Stimulated activated CD8-positive, alpha-beta memory T cell treated with anti-CD3 and anti-CD28 coated beads, Interleukin-4, amount 100 ng/mL, for 1 hour (primary cell): ENCODE measurements around the gene RLF.
"Not testable (repeated sequence)": the region's sequence is repeated elsewhere in the genome, so short reads cannot be mapped to it uniquely, and the experiment has no call there.

Experiments used
- DNase-seq, 2 donors: peaks; one replicate each; pipeline ENCODE4 v3.0.0-alpha.2; 2020; ENCODE audit warnings: low read depth in 2 of 2, low spot score in 1 of 2

The RLF gene

DNA sequence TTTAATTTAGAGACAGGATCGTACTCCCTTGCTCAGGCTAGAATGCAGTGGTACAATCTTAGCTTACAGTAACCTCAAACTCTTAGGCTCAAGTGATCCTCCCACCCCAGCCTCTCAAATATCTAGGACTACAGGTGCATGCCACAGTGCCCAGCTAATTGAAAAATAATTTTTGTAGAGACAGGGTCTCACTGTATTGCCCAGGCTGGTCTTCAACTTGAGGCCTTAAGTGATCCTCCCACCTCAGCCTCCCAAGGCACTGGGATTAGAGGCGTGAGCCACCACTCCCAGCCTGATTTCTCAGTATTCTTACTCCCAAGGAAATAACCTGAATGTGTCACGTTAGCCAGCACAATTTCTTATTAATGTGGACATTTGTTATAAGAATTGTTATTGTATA, 9.8 kb downstream of the RLF start:
- DNase-seq = no peak

DNA sequence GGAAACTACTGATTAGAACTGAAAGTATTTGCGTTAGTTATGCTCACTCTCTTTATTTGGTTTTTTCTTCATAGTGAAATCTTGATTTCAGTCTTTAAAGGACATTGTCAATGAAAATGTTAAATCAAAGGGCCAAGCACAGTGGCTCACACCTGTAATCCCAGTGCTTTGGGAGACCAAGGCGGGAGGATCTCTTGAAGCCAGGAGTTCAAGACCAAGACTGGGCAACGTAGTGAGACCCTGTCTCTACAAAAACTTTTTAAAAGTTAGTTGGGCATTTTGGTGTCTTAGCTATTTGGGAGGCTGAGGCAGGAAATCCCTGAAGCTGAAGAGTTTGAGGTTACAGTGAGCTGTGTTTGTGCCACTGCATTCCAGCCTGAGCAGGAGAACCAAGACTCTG, 13.6 kb downstream of the RLF start:
- no peak for DNase-seq

DNA sequence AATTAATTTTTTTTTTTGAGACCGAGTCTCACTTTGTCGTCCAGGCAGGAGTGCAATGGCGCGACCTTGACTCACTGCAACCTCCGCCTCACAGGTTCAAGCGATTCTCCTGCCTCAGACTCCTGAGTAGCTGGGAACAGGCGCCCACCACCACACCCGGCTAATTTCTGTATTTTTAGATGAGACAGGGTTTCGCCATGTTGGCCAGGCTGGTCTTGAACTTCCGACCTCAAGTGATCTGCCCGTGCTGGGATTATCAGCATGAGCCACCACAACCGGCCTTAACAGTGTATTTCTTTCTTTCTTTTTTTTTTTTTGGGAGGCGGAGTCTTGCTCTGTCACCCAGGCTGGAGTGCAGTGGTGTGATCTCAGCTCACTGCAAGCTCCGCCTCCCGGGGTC, 15.8 kb downstream of the RLF start:
- DNase-seq = not testable (repeated sequence)

DNA sequence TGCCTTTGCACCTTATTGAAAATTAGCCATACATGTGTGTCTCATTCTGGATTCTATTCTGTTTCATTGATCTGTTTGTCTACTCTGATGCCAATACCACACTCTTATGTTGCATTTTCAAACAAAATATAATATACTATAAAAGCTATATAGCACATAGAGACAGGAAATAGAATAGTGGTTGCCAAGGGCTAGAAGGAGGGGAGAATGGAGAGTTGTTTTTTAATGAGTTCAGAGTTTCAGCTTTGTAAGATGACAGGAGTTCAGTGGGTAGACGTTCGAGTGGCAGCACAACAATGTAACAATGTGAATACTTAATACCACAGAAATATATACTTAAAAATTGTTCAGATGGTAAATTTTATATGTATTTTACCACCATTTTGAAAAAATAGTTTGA, 17.0 kb downstream of the RLF start:
- no peak for DNase-seq

DNA sequence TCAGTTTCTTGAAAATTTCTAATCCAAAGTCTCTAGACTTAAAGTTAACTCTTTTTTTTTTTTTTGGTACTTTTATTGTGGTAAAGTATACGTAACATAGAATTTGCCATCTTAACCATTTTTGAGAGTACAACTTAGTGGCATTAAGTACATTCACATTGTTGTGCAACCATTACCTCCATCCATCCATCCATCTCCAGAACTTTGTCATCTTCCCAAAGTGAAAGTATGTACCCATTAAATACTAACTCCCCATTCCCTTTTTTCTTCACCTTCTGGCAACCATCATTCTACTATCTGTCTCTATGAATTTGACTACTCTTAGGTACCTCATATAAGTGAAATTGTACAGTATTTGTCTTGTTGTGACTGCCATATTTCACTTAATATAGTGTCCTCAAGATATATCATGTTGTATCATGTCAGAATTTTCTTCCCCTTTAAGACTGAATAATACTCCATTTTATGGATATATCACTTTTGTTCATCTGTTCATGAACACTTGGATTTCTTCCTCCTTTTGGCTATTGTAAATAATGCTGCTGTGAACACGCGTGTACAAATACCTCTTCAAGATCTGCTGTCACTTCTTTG, 18.4 kb downstream of the RLF start:
- no peak for DNase-seq

DNA sequence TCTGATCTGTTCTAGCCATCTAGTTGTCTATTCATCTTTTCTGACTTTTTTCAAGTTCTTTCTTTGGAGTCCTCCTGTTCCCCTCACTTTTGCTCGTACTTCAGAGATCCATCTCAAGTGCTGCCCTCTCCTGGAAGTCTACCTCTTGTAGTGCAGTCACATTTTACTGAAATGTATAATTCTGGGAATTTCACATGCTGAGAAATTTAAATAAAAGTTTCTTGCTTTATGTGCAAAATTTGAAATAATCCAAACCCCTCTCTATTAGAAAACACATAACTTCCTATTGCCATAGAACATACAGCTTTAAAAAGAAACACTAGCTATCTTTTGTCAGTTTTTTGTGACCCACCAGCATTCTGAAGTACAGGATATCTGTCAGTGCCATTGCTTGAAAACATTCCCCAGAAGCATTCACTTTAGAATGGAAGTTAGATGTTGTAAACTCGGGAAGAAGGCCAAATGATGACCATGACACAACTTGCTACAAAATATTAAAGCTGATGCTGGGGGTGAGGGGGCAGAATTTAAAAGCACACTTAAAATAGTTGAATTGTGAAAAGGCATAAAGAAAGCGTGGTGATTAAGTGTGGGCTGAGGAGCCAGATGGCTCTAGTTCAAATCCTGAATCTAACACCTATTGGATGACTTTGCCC, 22.0 kb downstream of the RLF start:
- no peak for DNase-seq

DNA sequence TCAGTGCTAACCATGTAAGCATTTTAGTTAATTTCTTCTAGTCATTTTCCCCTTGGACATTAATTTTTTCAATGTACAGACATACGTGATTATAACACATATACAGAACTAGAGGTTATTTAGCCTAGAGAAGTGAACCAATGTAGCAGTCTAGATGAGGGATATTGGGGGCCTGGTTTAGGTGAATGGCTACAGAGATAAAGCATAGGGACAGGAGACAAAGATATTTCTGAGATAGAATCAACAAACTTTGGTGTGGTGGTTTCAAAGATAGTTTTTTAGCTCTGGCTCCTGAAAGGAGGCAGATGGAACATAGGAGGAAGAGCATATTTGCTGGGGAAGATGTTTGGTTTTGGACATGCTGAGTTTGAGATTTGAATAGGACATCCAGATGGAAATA, 23.0 kb downstream of the RLF start:
- DNase-seq = no peak

DNA sequence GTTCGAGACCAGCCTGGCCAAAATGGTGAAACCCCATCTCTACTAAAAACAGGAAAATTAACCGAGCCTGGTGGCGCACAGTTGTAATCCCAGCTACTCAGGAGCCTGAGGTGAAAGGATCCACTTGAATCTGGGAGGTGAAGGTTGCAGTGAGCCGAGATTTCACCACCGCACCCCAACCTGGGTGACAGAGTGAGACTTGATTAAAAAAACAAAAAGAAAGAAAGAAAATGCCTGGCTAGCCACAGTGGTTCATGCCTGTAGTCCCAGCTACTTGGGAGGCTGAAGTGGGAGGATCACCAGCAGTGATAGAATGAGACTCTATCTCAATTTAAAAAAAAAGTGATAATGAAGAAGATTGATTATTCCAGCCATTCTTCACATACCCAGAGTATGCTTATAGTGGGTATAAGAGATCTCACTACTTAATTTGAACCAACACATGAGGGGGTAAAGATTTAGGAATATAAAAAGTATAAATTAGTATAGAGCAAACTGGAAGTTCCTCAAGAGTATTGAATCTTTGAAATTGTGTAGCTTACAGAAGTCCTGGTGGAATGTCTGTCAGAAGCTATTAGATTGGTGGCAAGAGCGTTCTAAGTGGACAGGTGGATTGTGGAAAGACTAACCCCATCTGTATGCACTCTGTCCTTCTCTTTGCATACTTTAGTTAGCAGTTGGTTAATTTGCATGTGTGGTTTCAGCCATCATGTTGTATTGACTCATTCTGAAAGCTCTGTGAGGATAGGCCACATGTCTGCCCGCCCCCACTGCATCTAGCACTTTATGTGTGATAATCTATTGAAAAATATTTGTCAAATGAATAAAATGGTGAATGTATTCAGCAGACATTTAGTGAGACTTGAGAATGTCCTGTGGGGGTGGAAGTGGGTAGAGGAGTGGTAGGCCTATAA, 25.0 kb downstream of the RLF start:
- DNase-seq = no peak

DNA sequence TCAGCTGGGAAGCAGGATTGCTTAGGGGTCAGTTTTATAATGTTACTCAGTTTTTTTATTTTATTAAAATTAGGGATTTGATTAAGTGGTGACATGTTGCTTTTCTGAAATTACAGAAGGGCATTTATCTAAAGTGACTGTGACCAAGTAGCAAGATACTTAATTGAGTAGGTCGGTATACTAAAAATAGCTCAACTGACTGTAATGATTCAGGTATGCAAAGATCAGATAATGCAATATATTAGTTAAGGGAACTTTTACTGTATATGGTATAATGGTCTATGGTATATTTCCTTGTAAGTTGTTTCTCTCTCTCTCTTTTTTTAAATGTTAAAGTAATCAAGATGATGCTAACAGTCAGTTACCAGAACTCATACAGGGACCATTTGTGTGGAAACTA, 26.2 kb downstream of the RLF start:
- no peak for DNase-seq

DNA sequence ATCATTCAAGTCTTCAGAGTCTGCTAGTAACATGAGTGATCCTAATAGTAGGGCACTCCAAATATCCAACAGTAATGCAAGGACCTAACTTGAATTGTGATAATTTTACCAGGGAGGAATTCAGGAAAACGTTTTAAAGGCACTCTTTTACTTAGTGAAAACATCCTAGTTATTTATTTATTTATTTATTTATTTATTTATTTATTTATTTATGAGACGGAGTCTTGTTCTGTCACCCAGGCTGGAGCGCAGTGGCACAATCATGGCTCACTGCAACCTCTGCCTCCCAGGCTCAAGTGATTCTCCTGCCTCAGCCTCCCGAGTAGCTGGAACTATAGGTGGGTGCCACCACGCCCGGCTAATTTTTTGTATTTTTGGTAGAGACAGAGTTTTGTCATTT, 33.5 kb downstream of the RLF start:
- not testable (repeated sequence) for DNase-seq

DNA sequence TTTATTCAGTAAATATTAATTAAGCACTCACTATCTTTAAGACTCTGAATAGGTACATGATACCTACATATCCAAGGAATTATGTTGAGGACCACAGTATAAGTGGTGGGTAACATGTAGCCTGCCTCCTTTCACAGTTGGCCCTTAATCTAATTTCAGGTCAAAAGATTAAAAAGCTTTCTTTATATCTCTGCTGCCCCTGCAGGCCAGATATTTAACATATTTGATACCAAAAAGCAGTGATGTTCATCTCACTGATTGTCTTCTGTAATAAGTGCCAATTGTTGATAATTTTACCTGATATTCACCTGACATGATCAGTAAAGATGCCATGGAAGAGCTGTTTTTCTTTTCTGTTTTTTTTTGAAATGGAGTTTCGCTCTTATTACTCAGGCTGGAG, 36.5 kb downstream of the RLF start:
- no peak for DNase-seq

DNA sequence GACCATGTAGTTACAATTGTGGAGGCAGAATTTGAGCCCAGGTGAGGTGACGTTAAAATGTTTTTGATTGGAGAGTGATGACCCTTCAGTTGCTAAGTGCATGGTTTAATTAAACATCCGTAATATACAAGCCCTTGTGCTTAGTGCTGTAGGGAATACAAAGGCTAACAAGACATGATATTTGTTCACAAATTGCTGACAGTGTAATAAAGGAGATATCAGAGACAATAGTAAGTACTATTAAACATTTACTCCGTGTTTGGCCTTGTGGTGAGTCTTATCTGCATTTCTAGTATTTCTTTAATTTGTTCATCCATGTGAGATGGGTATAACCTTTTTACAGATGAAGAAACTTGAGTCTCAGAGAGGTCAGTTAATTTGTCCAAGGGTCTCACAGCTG, 37.9 kb downstream of the RLF start:
- no peak for DNase-seq

DNA sequence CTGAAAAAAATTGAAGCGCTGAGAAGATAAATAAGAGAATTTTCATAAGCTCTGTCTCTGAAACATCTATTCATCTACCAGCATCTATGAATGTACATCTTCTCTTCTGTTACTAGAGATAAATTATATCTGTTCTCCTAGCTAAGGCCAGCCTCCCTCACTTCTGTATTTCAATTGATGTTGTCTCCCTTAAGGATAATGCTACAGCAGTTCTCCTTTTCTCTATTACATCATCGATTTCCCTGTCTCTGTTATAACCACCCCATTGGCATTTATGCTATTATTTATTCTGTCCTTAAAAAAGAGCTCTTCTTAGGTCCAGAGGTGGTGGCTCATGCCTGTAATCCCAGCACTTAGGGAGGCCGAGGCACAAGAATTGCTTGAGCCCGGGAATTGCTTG, 43.7 kb downstream of the RLF start:
- DNase-seq = no peak

DNA sequence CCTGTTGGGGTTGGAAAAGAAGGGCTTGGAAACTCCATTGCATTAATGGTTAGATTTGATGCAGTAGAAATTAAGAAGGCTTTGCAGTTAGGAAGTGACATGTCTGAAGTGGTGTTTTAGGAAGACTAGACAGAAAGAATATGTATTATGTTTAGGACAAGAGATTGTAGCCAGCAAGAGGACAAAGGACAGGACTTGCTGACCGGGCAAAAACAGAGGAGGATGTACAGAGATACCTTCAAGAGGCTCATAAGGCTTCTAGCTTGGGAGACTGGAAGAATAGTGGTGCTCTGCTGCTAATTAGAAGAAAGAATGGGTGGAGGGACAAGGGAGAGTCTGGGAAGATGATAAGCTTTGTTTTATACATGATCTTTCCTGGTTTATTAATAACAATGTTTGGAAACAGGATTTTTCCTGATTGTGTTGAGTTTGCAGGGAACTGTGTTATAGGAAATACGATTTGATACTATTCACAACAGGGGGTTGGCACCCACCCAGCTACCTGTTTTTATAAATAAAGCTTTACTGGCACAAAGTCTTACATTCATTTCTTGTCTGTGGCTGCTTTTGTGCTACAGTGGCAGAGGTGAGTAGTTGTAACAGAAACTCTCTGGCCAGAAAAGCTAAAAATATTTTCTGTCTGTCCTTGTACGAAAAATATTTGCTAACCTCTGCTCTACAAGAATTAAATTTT, 49.5 kb downstream of the RLF start:
- DNase-seq = no peak

DNA sequence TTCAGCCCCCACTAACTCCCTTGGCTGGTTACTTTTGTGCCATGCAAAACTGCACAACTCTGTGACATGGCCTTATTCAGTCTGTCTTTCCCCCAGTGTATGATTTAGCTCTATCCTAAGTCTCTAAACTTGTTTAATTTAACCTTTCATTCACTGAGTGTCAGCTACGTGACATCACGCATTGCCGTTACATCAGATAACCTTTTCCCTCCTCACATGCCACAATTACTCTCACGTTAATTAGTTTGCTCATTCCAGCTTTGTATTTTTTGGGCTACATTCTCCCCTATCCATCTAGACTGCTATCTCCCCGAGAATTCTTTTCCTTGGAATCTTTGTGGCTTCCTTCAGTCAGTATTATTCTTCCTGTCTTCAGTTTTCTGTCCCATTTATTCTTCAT, 57.1 kb downstream of the RLF start:
- DNase-seq = no peak

DNA sequence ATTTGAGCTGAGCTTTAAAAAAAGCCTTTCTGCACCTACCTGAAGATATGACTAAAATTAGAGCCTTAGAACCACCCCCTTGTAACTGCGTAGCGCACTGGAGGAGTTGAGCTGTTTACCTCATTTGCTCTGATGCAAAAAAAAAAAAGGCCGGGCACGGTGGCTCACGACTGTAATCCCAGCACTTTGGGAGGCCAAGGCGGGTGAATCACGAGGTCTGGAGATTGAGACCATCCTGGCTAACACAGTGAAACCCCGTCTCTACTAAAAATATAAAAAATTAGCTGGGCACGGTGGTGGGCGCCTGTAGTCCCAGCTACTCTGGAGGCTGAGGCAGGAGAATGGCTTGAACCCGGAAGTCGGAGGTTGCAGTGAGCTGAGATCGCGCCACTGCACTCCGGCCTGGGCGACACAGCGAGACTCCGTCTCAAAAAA, 60.3 kb downstream of the RLF start:
- DNase-seq = not testable (repeated sequence)

DNA sequence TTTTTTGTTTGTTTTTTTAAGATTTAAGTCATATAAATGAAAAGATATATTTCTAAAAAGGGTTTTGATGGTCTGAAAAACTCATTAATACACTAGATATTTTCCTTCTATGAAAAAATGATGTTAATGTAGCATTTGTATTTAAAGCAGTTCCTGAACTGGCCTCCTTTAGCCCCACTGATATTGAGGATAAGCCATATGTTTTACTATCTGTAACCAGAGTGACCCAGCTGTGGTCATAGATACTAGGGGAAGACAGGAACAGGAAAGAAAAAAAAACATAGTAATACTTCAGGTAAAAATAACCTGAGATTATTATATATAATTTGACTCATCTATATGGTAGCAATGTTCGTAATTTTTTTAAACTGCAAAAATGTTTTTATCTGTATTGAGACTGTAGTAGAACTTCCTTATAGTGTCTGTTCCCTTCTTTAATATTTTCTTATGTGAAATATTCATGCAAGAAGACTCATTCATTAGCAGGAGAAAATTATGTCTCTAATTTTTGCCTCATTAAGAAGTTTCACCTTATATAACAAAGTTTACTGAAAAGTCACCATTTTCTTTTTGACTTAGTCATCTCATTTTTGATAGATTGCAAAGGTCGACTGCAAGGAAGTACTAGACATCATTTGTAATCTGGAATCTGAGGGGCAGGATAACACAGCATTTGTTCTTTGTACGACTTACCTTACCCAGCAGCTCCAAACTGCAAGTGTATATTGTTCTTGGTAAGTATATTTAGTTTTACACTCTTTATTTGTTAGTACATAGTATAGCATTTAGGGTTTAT, 61.0 kb downstream of the RLF start:
- no peak for DNase-seq

DNA sequence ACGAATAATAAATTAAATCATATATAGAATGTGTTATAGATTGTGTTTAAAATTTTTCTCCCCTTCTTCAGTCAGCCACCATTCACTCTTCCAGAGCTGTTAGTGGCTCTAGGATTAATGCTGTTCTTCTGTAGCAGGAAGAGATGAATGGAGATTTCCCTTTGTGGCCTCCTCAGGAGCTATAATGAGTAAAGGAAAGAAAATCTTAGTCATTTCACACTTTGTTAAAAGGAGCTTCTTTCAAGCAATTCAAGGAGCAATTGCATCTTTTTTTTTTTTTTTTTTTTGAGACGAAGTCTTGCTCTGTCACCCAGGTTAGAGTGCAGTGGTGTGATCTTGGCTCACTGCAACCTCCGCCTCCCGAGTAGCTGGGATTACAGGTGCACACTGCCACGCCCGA, 62.9 kb downstream of the RLF start:
- DNase-seq = no peak

DNA sequence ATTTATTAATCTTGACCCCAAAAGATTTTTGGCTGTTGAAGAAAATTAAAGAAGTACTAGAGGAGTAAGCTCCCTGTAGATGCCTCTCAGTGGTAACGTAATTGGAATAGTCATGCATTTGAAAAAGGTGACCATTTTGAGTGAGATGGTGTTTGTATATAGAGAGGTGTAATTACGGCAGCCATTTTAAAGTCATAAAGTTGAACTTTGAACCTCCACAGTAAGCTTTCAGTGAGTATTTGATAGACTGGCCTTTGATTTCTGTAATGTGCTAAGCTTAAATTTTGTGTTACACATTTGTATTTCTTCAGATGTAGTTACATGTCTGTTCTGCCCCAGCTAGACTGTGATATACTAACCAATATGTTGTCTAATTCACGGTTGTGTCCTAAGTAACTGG, 65.0 kb downstream of the RLF start:
- no peak for DNase-seq

DNA sequence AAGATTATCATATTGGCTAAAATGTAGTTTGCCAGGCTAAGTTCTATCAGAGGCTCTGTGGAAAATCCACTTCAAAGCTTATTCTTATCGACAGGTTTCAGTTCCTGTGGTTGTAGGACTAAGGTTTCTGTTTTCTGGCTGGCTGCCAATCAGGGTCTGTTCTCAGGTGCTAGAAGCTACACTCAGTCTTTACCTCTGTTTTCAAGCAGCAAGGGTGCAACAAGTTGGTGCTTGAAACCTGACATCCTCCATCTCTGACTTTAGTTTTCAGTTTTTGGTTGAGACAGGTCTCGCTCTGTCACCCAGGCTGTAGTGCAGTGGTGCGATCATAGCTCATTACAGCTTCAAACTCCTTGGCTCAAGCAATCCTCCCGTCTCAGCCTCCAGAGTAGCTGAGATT, 71.3 kb downstream of the RLF start:
- peak in 1 of 2 donors; percentile 17 for DNase-seq

DNA sequence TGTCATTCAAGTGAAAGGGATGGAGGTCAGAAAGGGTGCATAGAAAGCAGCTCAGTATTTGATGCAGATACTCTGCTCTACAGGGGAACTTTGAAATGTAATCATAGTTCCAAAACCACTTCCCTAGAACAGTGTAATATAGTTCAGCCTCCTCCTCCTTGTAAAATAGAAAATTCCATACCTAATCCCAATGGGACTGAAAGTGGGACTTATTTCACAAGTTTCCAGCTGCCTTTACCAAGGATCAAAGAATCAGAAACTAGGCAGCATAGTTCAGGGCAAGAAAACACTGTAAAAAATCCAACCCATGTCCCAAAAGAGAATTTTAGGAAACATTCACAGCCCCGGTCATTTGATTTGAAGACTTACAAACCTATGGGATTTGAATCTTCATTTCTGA, 78.4 kb downstream of the RLF start:
- no peak for DNase-seq
